ENCODE results near the gene RNF225.
"Not testable (repeated sequence)": the region's sequence is repeated elsewhere in the genome, so short reads cannot be mapped to it uniquely, and the experiment has no call there.

- not testable (repeated sequence) for TF ChIP-seq REST (IDR thresholded peaks at IDR 0.05; ENCODE audit: low read depth); EP300 (IDR thresholded peaks at IDR 0.05; ENCODE audit: borderline replicate concordance)
These were observed 47.4 kb upstream of the RNF225 start for GRCh38 chr19:58348080-58348479.

All from Ishikawa (cell line).